Muscle layer of colon (tissue), 2 donors: ENCODE data around the gene COL15A1.

Experiments
- H3K27ac ChIP-seq: one replicate; pipeline ENCODE4 v1.7.0; 2013; ENCODE audit warnings: low read depth, mild to moderate bottlenecking, low read length, moderate library complexity
- H3K27me3 ChIP-seq, 2 donors: one replicate each; pipeline ENCODE4 v1.7.0; 2013; ENCODE audit warnings: low read length in 2 of 2, mild to moderate bottlenecking in 2 of 2; ENCODE audit not compliant: insufficient read depth in 2 of 2, control insufficient read depth in 1 of 2
- H3K36me3 ChIP-seq: one replicate; pipeline ENCODE4 v1.7.0; 2013; ENCODE audit warnings: mild to moderate bottlenecking, low read length; ENCODE audit not compliant: insufficient read depth
- H3K4me1 ChIP-seq: one replicate; pipeline ENCODE4 v1.7.0; 2013; ENCODE audit warnings: mild to moderate bottlenecking, low read length; ENCODE audit not compliant: insufficient read depth
- H3K4me3 ChIP-seq, 2 donors: one replicate each; pipeline ENCODE4 v1.7.0; 2013; ENCODE audit warnings: low read length in 2 of 2, low read depth in 1 of 2, mild to moderate bottlenecking in 1 of 2, moderate library complexity in 1 of 2
- H3K9ac ChIP-seq: one replicate; pipeline ENCODE4 v1.7.0; 2013; ENCODE audit warnings: low read length
- H3K9me3 ChIP-seq: one replicate; pipeline ENCODE4 v1.7.0; 2013; ENCODE audit warnings: mild to moderate bottlenecking, low read length
- donor health status: abdominal sarcoma.
- donor health status: Adenocarcinoma of cecum.

The COL15A1 gene

GRCh38 chr9:98964911-98965336 is 21.2 kb downstream of the COL15A1 start:
- H3K4me1 ChIP-seq: peaks cover 72% of the 10 kb centered on the region
- no peaks in the 10 kb centered on the region for H3K36me3 ChIP-seq
- peak overlapping the region; percentile 71 for H3K27ac ChIP-seq
- H3K27me3 ChIP-seq: no peaks in the 10 kb centered on the region
- H3K9me3 ChIP-seq: no peaks in the 10 kb centered on the region
- no peak overlapping the region for H3K4me3 ChIP-seq
- peak overlapping the region; percentile 0 for H3K9ac ChIP-seq

- Histone ChIP-seq H3K27me3 (no peaks in the 10 kb centered on the region), H3K9ac (no peak overlapping the region), H3K9me3 (no peaks in the 10 kb centered on the region), H3K27ac (peak overlapping the region; percentile 71), H3K36me3 (no peaks in the 10 kb centered on the region), H3K4me3 (no peak overlapping the region), H3K4me1 (peaks cover 72% of the 10 kb centered on the region)
Measured at GRCh38 chr9:98966676-98967075, 23.0 kb downstream of the COL15A1 start.

- Histone ChIP-seq H3K4me1 (peaks cover 72% of the 10 kb centered on the region), H3K9me3 (no peaks in the 10 kb centered on the region), H3K9ac (no peak overlapping the region), H3K36me3 (no peaks in the 10 kb centered on the region), H3K27ac (peak overlapping the region; percentile 71), H3K4me3 (no peak overlapping the region), H3K27me3 (no peaks in the 10 kb centered on the region)
Measured at GRCh38 chr9:98967257-98967656, 23.6 kb downstream of the COL15A1 start.

GRCh38 chr9:98967680-98968079 is 24.0 kb downstream of the COL15A1 start:
- H3K4me1 ChIP-seq: peaks cover 74% of the 10 kb centered on the region

GRCh38 chr9:98968601-98969337 is 25.1 kb downstream of the COL15A1 start:
- peaks cover 78% of the 10 kb centered on the region for H3K4me1 ChIP-seq
- H3K9ac ChIP-seq: no peak overlapping the region
- H3K9me3 ChIP-seq: no peaks in the 10 kb centered on the region
- H3K27me3 ChIP-seq: no peaks in the 10 kb centered on the region
- no peak overlapping the region for H3K4me3 ChIP-seq
- no peak overlapping the region for H3K27ac ChIP-seq
- H3K36me3 ChIP-seq: no peaks in the 10 kb centered on the region

More at GRCh38 chr9:98967680-98968079, 24.0 kb downstream of the COL15A1 start:
- no peaks in the 10 kb centered on the region for H3K9me3 ChIP-seq
- peak overlapping the region; percentile 2 for H3K27ac ChIP-seq
- no peak overlapping the region for H3K4me3 ChIP-seq
- no peaks in the 10 kb centered on the region for H3K27me3 ChIP-seq
- no peaks in the 10 kb centered on the region for H3K36me3 ChIP-seq
- no peak overlapping the region for H3K9ac ChIP-seq

- peak overlapping the region; percentile 38 for H3K27ac ChIP-seq
- no peaks in the 10 kb centered on the region for H3K36me3 ChIP-seq
- H3K9me3 ChIP-seq: no peaks in the 10 kb centered on the region
- H3K4me1 ChIP-seq: peaks cover 81% of the 10 kb centered on the region
- no peak overlapping the region for H3K9ac ChIP-seq
- no peaks in the 10 kb centered on the region for H3K27me3 ChIP-seq
- H3K4me3 ChIP-seq: no peak overlapping the region
Measured at GRCh38 chr9:98970532-98971041, 26.9 kb downstream of the COL15A1 start.

- no peaks in the 10 kb centered on the region for H3K36me3 ChIP-seq
- H3K27ac ChIP-seq: peak overlapping the region; percentile 38
Measured at GRCh38 chr9:98971168-98971914, 27.6 kb downstream of the COL15A1 start.

GRCh38 chr9:98971915-98972223 is 28.2 kb downstream of the COL15A1 start:
- no peaks in the 10 kb centered on the region for H3K36me3 ChIP-seq
- no peak overlapping the region for H3K4me3 ChIP-seq
- peak overlapping the region; percentile 31 for H3K27ac ChIP-seq
- H3K9ac ChIP-seq: no peak overlapping the region
- H3K9me3 ChIP-seq: no peaks in the 10 kb centered on the region
- H3K4me1 ChIP-seq: peaks cover 84% of the 10 kb centered on the region
- H3K27me3 ChIP-seq: no peaks in the 10 kb centered on the region

More at GRCh38 chr9:98971168-98971914, 27.6 kb downstream of the COL15A1 start:
- peaks cover 81% of the 10 kb centered on the region for H3K4me1 ChIP-seq
- H3K4me3 ChIP-seq: peak overlapping the region in 1 of 2 donors; percentile 20
- H3K27me3 ChIP-seq: no peaks in the 10 kb centered on the region
- no peaks in the 10 kb centered on the region for H3K9me3 ChIP-seq
- H3K9ac ChIP-seq: no peak overlapping the region

- Histone ChIP-seq H3K9me3 (no peaks in the 10 kb centered on the region), H3K27me3 (no peaks in the 10 kb centered on the region), H3K36me3 (no peaks in the 10 kb centered on the region), H3K4me1 (peaks cover 85% of the 10 kb centered on the region), H3K9ac (no peak overlapping the region), H3K4me3 (no peak overlapping the region), H3K27ac (peak overlapping the region; percentile 59)
Measured at GRCh38 chr9:98972716-98973115, 29.0 kb downstream of the COL15A1 start.

- Histone ChIP-seq H3K4me3 (peak overlapping the region in 1 of 2 donors; percentile 21), H3K27ac (peak overlapping the region; percentile 59), H3K4me1 (peaks cover 85% of the 10 kb centered on the region), H3K27me3 (no peaks in the 10 kb centered on the region), H3K9ac (peak overlapping the region; percentile 27), H3K9me3 (no peaks in the 10 kb centered on the region), H3K36me3 (no peaks in the 10 kb centered on the region)
Measured at GRCh38 chr9:98973171-98973570, 29.5 kb downstream of the COL15A1 start.

- peak overlapping the region; percentile 59 for H3K27ac ChIP-seq
Measured at GRCh38 chr9:98973576-98973975, 29.9 kb downstream of the COL15A1 start.

More at GRCh38 chr9:98973576-98973975, 29.9 kb downstream of the COL15A1 start:
- peaks cover 86% of the 10 kb centered on the region for H3K4me1 ChIP-seq
- H3K9me3 ChIP-seq: no peaks in the 10 kb centered on the region
- peak overlapping the region; percentile 27 for H3K9ac ChIP-seq
- H3K4me3 ChIP-seq: peak overlapping the region in 1 of 2 donors; percentile 21
- H3K36me3 ChIP-seq: no peaks in the 10 kb centered on the region
- H3K27me3 ChIP-seq: no peaks in the 10 kb centered on the region
